Measurements from ENCODE around the gene MORN4.

Gene MORN4

GRCh38 chr10:97590748-97591495 lies 42.4 kb downstream of the MORN4 start:
- no peaks in the 10 kb centered on the region for H3K36me3 ChIP-seq (ENCODE audit: low read length)
- no peak overlapping the region for H2AFZ ChIP-seq (ENCODE audit: low read depth, low read length, severe bottlenecking)
- H3K9ac ChIP-seq (ENCODE audit: low read length): no peak overlapping the region
- H3K79me2 ChIP-seq (ENCODE audit: insufficient read depth, low read length): no peaks in the 10 kb centered on the region
- no peaks in the 10 kb centered on the region for H3K27me3 ChIP-seq (ENCODE audit: low read length)
- H3K9me3 ChIP-seq (ENCODE audit: insufficient read depth, low read length): no peaks in the 10 kb centered on the region
- no peaks in the 10 kb centered on the region for H4K20me1 ChIP-seq (ENCODE audit: low read depth, low read length)
- TF ChIP-seq EZH2phosphoT487 (conservative IDR thresholded peaks at IDR 0.05; ENCODE audit: low read length): no peak
- no peak for TF ChIP-seq CTCF (IDR thresholded peaks at IDR 0.05; ENCODE audit: insufficient read depth, low read length, poor library complexity, severe bottlenecking)
- H3K4me3 ChIP-seq (ENCODE audit: insufficient read depth, low read length, poor library complexity, severe bottlenecking): no peak overlapping the region
- H3F3A ChIP-seq (ENCODE audit: insufficient read depth): no peaks in the 10 kb centered on the region
- no peaks in the 10 kb centered on the region for H3K9me2 ChIP-seq (replicated peaks; ENCODE audit: insufficient read depth, low read length)
- no peak overlapping the region for H3K27ac ChIP-seq (ENCODE audit: low read depth, low read length)
- H3K4me2 ChIP-seq (ENCODE audit: low read depth, low read length, poor library complexity, severe bottlenecking): no peak overlapping the region

GRCh38 chr10:97590082-97590747 lies 43.1 kb downstream of the MORN4 start:
- no peak overlapping the region for H3K27ac ChIP-seq (ENCODE audit: low read depth, low read length)
- H3K9me2 ChIP-seq (replicated peaks; ENCODE audit: insufficient read depth, low read length): no peaks in the 10 kb centered on the region
- no peaks in the 10 kb centered on the region for H3K79me2 ChIP-seq (ENCODE audit: insufficient read depth, low read length)
- H3K9ac ChIP-seq (ENCODE audit: low read length): no peak overlapping the region
- no peak overlapping the region for H3K4me3 ChIP-seq (ENCODE audit: insufficient read depth, low read length, poor library complexity, severe bottlenecking)
- no peak overlapping the region for H3K4me2 ChIP-seq (ENCODE audit: low read depth, low read length, poor library complexity, severe bottlenecking)
- H3F3A ChIP-seq (ENCODE audit: insufficient read depth): no peaks in the 10 kb centered on the region
- no peaks in the 10 kb centered on the region for H4K20me1 ChIP-seq (ENCODE audit: low read depth, low read length)
- no peaks in the 10 kb centered on the region for H3K9me3 ChIP-seq (ENCODE audit: insufficient read depth, low read length)
- no peak for TF ChIP-seq EZH2phosphoT487 (conservative IDR thresholded peaks at IDR 0.05; ENCODE audit: low read length)
- no peak for TF ChIP-seq CTCF (IDR thresholded peaks at IDR 0.05; ENCODE audit: insufficient read depth, low read length, poor library complexity, severe bottlenecking)
- H3K27me3 ChIP-seq (ENCODE audit: low read length): no peaks in the 10 kb centered on the region
- H2AFZ ChIP-seq (ENCODE audit: low read depth, low read length, severe bottlenecking): no peak overlapping the region
- no peaks in the 10 kb centered on the region for H3K36me3 ChIP-seq (ENCODE audit: low read length)

GRCh38 chr10:97589479-97589878 lies 43.8 kb downstream of the MORN4 start, which contains the start of gene C10orf62:
C10orf62 (plus strand) TSS chr10:97589721; CDS start chr10:97589898, 177 bp downstream.
- H3F3A ChIP-seq (ENCODE audit: insufficient read depth): no peaks in the 10 kb centered on the region
- H4K20me1 ChIP-seq (ENCODE audit: low read depth, low read length): no peaks in the 10 kb centered on the region
- H2AFZ ChIP-seq (ENCODE audit: low read depth, low read length, severe bottlenecking): no peak within 1 kb of the TSS
- H3K9ac ChIP-seq (ENCODE audit: low read length): no peak within 1 kb of the TSS
- TF ChIP-seq EZH2phosphoT487 (conservative IDR thresholded peaks at IDR 0.05; ENCODE audit: low read length): no peak
- no peak for TF ChIP-seq CTCF (IDR thresholded peaks at IDR 0.05; ENCODE audit: insufficient read depth, low read length, poor library complexity, severe bottlenecking)
- H3K9me2 ChIP-seq (replicated peaks; ENCODE audit: insufficient read depth, low read length): no peaks in the 10 kb centered on the region
- H3K4me2 ChIP-seq (ENCODE audit: low read depth, low read length, poor library complexity, severe bottlenecking): no peak within 1 kb of the TSS
- no peak within 1 kb of the TSS for H3K27ac ChIP-seq (ENCODE audit: low read depth, low read length)
- no peaks in the 10 kb centered on the region for H3K36me3 ChIP-seq (ENCODE audit: low read length)
- no peak within 1 kb of the TSS for H3K4me3 ChIP-seq (ENCODE audit: insufficient read depth, low read length, poor library complexity, severe bottlenecking)
- no peaks in the 10 kb centered on the region for H3K27me3 ChIP-seq (ENCODE audit: low read length)
- no peaks in the 10 kb centered on the region for H3K9me3 ChIP-seq (ENCODE audit: insufficient read depth, low read length)
- no peaks in the 10 kb centered on the region for H3K79me2 ChIP-seq (ENCODE audit: insufficient read depth, low read length)
